ENCODE measurements around the gene AFF1.

AFF1 gene

GRCh38 chr4:86972997-86973396 is 38.2 kb downstream of the AFF1 start:
- no peak overlapping the region for H3K4me3 ChIP-seq (ENCODE audit: low read depth, low read length)
- DNase-seq (ENCODE audit: low read depth, low spot score): no peak
- no peak for TF ChIP-seq CTCF (IDR thresholded peaks at IDR 0.05; ENCODE audit: low read depth, low read length)
- in situ Hi-C loops (cut with HindIII; ENCODE audit: low sequenced_read_pairs): no loop called here

GRCh38 chr4:86973668-86974067 is 38.9 kb downstream of the AFF1 start:
- no peak for DNase-seq (ENCODE audit: low read depth, low spot score)
- no peak overlapping the region for H3K4me3 ChIP-seq (ENCODE audit: low read depth, low read length)
- no peak for TF ChIP-seq CTCF (IDR thresholded peaks at IDR 0.05; ENCODE audit: low read depth, low read length)
- in situ Hi-C loops (cut with HindIII; ENCODE audit: low sequenced_read_pairs): no loop called here

GRCh38 chr4:86974551-86974994 is 39.8 kb downstream of the AFF1 start:
- in situ Hi-C loops (cut with HindIII; ENCODE audit: low sequenced_read_pairs): no loop called here
- TF ChIP-seq CTCF (IDR thresholded peaks at IDR 0.05; ENCODE audit: low read depth, low read length): no peak
- DNase-seq (ENCODE audit: low read depth, low spot score): no peak
- no peak overlapping the region for H3K4me3 ChIP-seq (ENCODE audit: low read depth, low read length)

- DNase-seq (ENCODE audit: low read depth, low spot score): no peak
- H3K4me3 ChIP-seq (ENCODE audit: low read depth, low read length): no peak overlapping the region
- TF ChIP-seq CTCF (IDR thresholded peaks at IDR 0.05; ENCODE audit: low read depth, low read length): no peak
- in situ Hi-C loops (cut with HindIII; ENCODE audit: low sequenced_read_pairs): no loop called here
Observed at GRCh38 chr4:86975927-86976326, 41.1 kb downstream of the AFF1 start.

GRCh38 chr4:86976801-86977485 is 42.1 kb downstream of the AFF1 start:
- H3K4me3 ChIP-seq (ENCODE audit: low read depth, low read length): no peak overlapping the region

GRCh38 chr4:86977621-86978184 is 42.9 kb downstream of the AFF1 start:
- H3K4me3 ChIP-seq (ENCODE audit: low read depth, low read length): no peak overlapping the region
- DNase-seq (ENCODE audit: low read depth, low spot score): peak; percentile 81
- in situ Hi-C loops (cut with HindIII; ENCODE audit: low sequenced_read_pairs): no loop called here
- no peak for TF ChIP-seq CTCF (IDR thresholded peaks at IDR 0.05; ENCODE audit: low read depth, low read length)

More at GRCh38 chr4:86976801-86977485, 42.1 kb downstream of the AFF1 start:
- in situ Hi-C loops (cut with HindIII; ENCODE audit: low sequenced_read_pairs): no loop called here
- TF ChIP-seq CTCF (IDR thresholded peaks at IDR 0.05; ENCODE audit: low read depth, low read length): no peak
- DNase-seq (ENCODE audit: low read depth, low spot score): no peak
